SK-N-SH treated with all-trans-retinoic acid at 6 μM for 48 hours (cell line): ENCODE data around the gene NEXMIF.

ENCODE experiments used
- ATAC-seq: fragments of 200-7000 bp; cut with Tn5 transposase; 3 replicates; pipeline ENCODE4 v1.9.1; 2020; ENCODE audit warnings: mild to moderate bottlenecking, moderate library complexity
- BACH2 ChIP-seq: fragments of 250-450 bp; sonication (Bioruptor Pico); IDR thresholded peaks from 2 replicates; pipeline ENCODE4 v1.9.0; 2021; ENCODE audit warnings: mild to moderate bottlenecking, borderline replicate concordance
- CREB5 ChIP-seq: fragments of 250-450 bp; sonication (Bioruptor Pico); IDR thresholded peaks from 2 replicates; pipeline ENCODE4 v1.5.1; 2020; ENCODE audit warnings: low read depth, mild to moderate bottlenecking, moderate library complexity
- CSDC2 ChIP-seq: fragments of 250-450 bp; sonication (Bioruptor Pico); IDR thresholded peaks from 2 replicates; pipeline ENCODE4 v1.5.0; 2020; ENCODE audit warnings: mild to moderate bottlenecking, moderate library complexity
- CSRNP3 ChIP-seq: fragments of 250-450 bp; sonication (Bioruptor Pico); IDR thresholded peaks from 2 replicates; pipeline ENCODE4 v1.5.1; 2021; ENCODE audit warnings: mild to moderate bottlenecking, moderate library complexity
- ESRRG ChIP-seq: fragments of 250-450 bp; sonication (Bioruptor Pico); IDR thresholded peaks from 2 replicates; pipeline ENCODE4 v1.6.1; 2021; ENCODE audit warnings: mild to moderate bottlenecking
- GLIS3 ChIP-seq: fragments of 250-450 bp; sonication (Bioruptor Pico); IDR thresholded peaks from 2 replicates; pipeline ENCODE4 v1.5.0; 2020; ENCODE audit warnings: mild to moderate bottlenecking, moderate library complexity
- OSR1 ChIP-seq: fragments of 250-450 bp; sonication (Bioruptor Pico); IDR thresholded peaks from 2 replicates; pipeline ENCODE4 v1.8.0; 2022; ENCODE audit warnings: moderate library complexity, mild to moderate bottlenecking, inconsistent platforms
- PATZ1 ChIP-seq: fragments of 250-450 bp; sonication (Bioruptor Pico); IDR thresholded peaks from 2 replicates; pipeline ENCODE4 v1.8.0; 2020; ENCODE audit warnings: mild to moderate bottlenecking, moderate library complexity, borderline replicate concordance
- POU6F1 ChIP-seq: fragments of 250-450 bp; sonication (Bioruptor Pico); IDR thresholded peaks from 2 replicates; pipeline ENCODE4 v1.8.0; 2021; ENCODE audit warnings: low read depth, mild to moderate bottlenecking, moderate library complexity, borderline replicate concordance
- PPARA ChIP-seq: fragments of 250-450 bp; sonication (Bioruptor Pico); IDR thresholded peaks from 2 replicates; pipeline ENCODE4 v1.5.0; 2020; ENCODE audit warnings: mild to moderate bottlenecking, borderline replicate concordance
- RARB ChIP-seq: fragments of 250-450 bp; sonication (Bioruptor Pico); IDR thresholded peaks from 2 replicates; pipeline ENCODE4 v1.8.0; 2021; ENCODE audit warnings: mild to moderate bottlenecking, moderate library complexity
- SNAI2 ChIP-seq: fragments of 250-450 bp; sonication (Bioruptor Pico); IDR thresholded peaks from 2 replicates; pipeline ENCODE4 v1.5.0; 2020; ENCODE audit warnings: mild to moderate bottlenecking, moderate library complexity
- TCF4 ChIP-seq: fragments of 250-450 bp; sonication (Bioruptor Pico); IDR thresholded peaks from 2 replicates; pipeline ENCODE4 v1.8.0; 2021; ENCODE audit warnings: mild to moderate bottlenecking, moderate library complexity, borderline replicate concordance
- TOX ChIP-seq: fragments of 250-450 bp; sonication (Bioruptor Pico); IDR thresholded peaks from 2 replicates; pipeline ENCODE4 v1.8.0; 2021; ENCODE audit warnings: mild to moderate bottlenecking, moderate library complexity, borderline replicate concordance
- TSHZ2 ChIP-seq: fragments of 250-450 bp; sonication (Bioruptor Pico); IDR thresholded peaks from 2 replicates; pipeline ENCODE4 v1.5.0; 2020; ENCODE audit warnings: mild to moderate bottlenecking, moderate library complexity
- ZFP3 ChIP-seq: fragments of 250-450 bp; sonication (Bioruptor Pico); IDR thresholded peaks from 2 replicates; pipeline ENCODE4 v1.5.0; 2020; ENCODE audit warnings: mild to moderate bottlenecking, moderate library complexity
- ZNF565 ChIP-seq: fragments of 450-650 bp; formaldehyde crosslinking; conservative IDR thresholded peaks from 2 replicates; pipeline ENCODE4 v1.5.0; 2020; ENCODE audit warnings: low read depth, mild to moderate bottlenecking, moderate library complexity
- ZNF70 ChIP-seq: fragments of 450-650 bp; formaldehyde crosslinking; IDR thresholded peaks from 2 replicates; pipeline ENCODE4 v1.5.0; 2020; ENCODE audit warnings: mild to moderate bottlenecking, moderate library complexity
- ZNF8 ChIP-seq: fragments of 450-650 bp; formaldehyde crosslinking; IDR thresholded peaks from 2 replicates; pipeline ENCODE4 v1.5.0; 2020; ENCODE audit warnings: mild to moderate bottlenecking, moderate library complexity

NEXMIF gene

GRCh38 chrX:74922922-74923543 is 2.2 kb downstream of the NEXMIF start:
- TF ChIP-seq ZNF565 (CRISPR knock-in tag): no peak
- no peak for ATAC-seq

- TF ChIP-seq TSHZ2 (CRISPR knock-in tag) (no peak), POU6F1 (CRISPR knock-in tag) (no peak), TCF4 (CRISPR knock-in tag) (no peak), ZNF70 (no peak), TOX (CRISPR knock-in tag) (no peak), GLIS3 (CRISPR knock-in tag) (no peak), RARB (CRISPR knock-in tag) (no peak), ESRRG (CRISPR knock-in tag) (no peak), ZNF565 (CRISPR knock-in tag) (no peak), BACH2 (CRISPR knock-in tag) (no peak), PATZ1 (CRISPR knock-in tag) (no peak), ZFP3 (CRISPR knock-in tag) (no peak), CSDC2 (CRISPR knock-in tag) (no peak), PPARA (CRISPR knock-in tag) (no peak), CREB5 (CRISPR knock-in tag) (no peak), CSRNP3 (no peak)
- no peak for ATAC-seq
These were observed 13.8 kb downstream of the NEXMIF start for GRCh38 chrX:74911494-74911893.

GRCh38 chrX:74906417-74906816 is 18.8 kb downstream of the NEXMIF start:
- no peak for ATAC-seq
- TF ChIP-seq TCF4 (CRISPR knock-in tag): no peak
- no peak for TF ChIP-seq OSR1 (CRISPR knock-in tag)
- TF ChIP-seq PATZ1 (CRISPR knock-in tag): no peak
- TF ChIP-seq POU6F1 (CRISPR knock-in tag): no peak
- no peak for TF ChIP-seq RARB (CRISPR knock-in tag)
- TF ChIP-seq SNAI2 (CRISPR knock-in tag): no peak
- TF ChIP-seq CSRNP3: no peak
- no peak for TF ChIP-seq ZNF8 (CRISPR knock-in tag)
- TF ChIP-seq ZFP3 (CRISPR knock-in tag): no peak
- TF ChIP-seq PPARA (CRISPR knock-in tag): no peak
